ENCODE results near the gene CLDN5. TPM values are rescaled to one million over a fixed set of nuclear protein-coding genes. Genes with fewer than 3 reads are reported as not detected.
A peak's percentile ranks its signal among the peaks of the same experiment; 100 is the strongest.

CLDN5 gene
- total and polyA plus RNA-seq, 2 donors from 2014 or later: 47.8 to 48.4 TPM

DNA sequence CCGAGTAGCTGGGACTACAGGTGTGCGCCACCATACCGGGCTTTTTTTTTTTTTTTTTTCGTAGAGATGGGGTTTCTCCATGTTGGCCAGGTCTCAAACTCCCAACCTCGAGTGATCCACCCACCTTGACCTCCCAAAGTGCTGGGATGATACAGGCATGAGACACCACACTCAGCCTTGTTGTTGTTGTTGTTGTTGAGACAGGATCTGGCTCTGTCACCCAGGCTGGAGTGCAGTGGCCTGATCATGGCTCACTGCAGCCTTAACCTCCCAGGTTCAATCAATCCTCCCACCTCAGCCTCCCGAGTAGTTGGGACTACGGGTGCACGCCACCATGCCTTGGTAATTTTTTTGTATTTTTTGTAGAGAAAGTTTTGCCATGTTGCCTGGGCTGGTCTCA is 23.4 kb upstream of the CLDN5 start:
- TF ChIP-seq, protein P1, sequence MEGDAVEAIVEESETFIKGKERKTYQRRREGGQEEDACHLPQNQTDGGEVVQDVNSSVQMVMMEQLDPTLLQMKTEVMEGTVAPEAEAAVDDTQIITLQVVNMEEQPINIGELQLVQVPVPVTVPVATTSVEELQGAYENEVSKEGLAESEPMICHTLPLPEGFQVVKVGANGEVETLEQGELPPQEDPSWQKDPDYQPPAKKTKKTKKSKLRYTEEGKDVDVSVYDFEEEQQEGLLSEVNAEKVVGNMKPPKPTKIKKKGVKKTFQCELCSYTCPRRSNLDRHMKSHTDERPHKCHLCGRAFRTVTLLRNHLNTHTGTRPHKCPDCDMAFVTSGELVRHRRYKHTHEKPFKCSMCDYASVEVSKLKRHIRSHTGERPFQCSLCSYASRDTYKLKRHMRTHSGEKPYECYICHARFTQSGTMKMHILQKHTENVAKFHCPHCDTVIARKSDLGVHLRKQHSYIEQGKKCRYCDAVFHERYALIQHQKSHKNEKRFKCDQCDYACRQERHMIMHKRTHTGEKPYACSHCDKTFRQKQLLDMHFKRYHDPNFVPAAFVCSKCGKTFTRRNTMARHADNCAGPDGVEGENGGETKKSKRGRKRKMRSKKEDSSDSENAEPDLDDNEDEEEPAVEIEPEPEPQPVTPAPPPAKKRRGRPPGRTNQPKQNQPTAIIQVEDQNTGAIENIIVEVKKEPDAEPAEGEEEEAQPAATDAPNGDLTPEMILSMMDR (IDR thresholded peaks at IDR 0.05; ENCODE audit: borderline replicate concordance, extremely low read depth, insufficient read depth): no peak
- Histone ChIP-seq H3K27ac (ENCODE audit: low read depth in 2 of 2, low read length in 2 of 2) (no peak overlapping the region), H3K4me3 (ENCODE audit: low read length in 3 of 3) (no peak overlapping the region), H3K27me3 (ENCODE audit: control insufficient read depth, insufficient read depth, low read length) (no peaks in the 10 kb centered on the region), H3K4me1 (ENCODE audit: control insufficient read depth in 2 of 3, insufficient read depth in 2 of 3, low read depth in 1 of 3, low read length in 3 of 3) (no peaks in the 10 kb centered on the region), H3K36me3 (ENCODE audit: control insufficient read depth in 2 of 3, insufficient read depth in 3 of 3, low read length in 3 of 3) (no peaks in the 10 kb centered on the region), H3K9me3 (ENCODE audit: control insufficient read depth in 2 of 3, insufficient read depth in 1 of 3, low read length in 3 of 3) (no peaks in the 10 kb centered on the region), H3K9ac (ENCODE audit: low read length in 3 of 3) (no peak overlapping the region)
- no peak for FAIRE-seq
- intact Hi-C loops (cut with DNase I): no loop called here
- DNase-seq: peak in 1 of 5 donors; percentile 2

DNA sequence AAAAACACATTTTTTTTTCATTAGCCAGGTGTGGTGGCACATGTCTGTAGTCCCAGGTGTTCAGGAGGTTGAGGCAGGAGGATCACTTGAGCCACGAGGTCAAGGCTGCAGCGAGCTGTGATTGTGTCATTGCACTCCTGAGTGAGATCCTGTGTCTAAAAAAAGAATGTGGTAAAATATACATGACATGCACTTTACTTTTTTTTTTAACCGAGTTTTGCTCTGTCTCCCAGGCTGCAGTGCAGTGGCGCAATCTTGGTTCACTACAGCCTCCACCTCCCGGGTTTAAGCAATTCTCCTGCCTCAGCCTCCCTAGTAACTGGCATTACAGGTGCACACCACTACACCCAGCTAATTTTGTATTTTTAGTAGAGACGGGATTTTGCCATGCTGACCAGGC is 22.5 kb upstream of the CLDN5 start:
- H3K4me3 ChIP-seq (ENCODE audit: low read length in 3 of 3): no peak overlapping the region
- no peak overlapping the region for H3K9ac ChIP-seq (ENCODE audit: low read length in 3 of 3)
- H3K36me3 ChIP-seq (ENCODE audit: control insufficient read depth in 2 of 3, insufficient read depth in 3 of 3, low read length in 3 of 3): no peaks in the 10 kb centered on the region
- no peaks in the 10 kb centered on the region for H3K9me3 ChIP-seq (ENCODE audit: control insufficient read depth in 2 of 3, insufficient read depth in 1 of 3, low read length in 3 of 3)
- TF ChIP-seq, protein P1 (IDR thresholded peaks at IDR 0.05; ENCODE audit: borderline replicate concordance, extremely low read depth, insufficient read depth): no peak
- H3K27ac ChIP-seq (ENCODE audit: low read depth in 2 of 2, low read length in 2 of 2): no peak overlapping the region
- H3K4me1 ChIP-seq (ENCODE audit: control insufficient read depth in 2 of 3, insufficient read depth in 2 of 3, low read depth in 1 of 3, low read length in 3 of 3): no peaks in the 10 kb centered on the region
- no peaks in the 10 kb centered on the region for H3K27me3 ChIP-seq (ENCODE audit: control insufficient read depth, insufficient read depth, low read length)
- DNase-seq (no peak), FAIRE-seq (no peak)
- intact Hi-C loops (cut with DNase I): no loop called here

DNA sequence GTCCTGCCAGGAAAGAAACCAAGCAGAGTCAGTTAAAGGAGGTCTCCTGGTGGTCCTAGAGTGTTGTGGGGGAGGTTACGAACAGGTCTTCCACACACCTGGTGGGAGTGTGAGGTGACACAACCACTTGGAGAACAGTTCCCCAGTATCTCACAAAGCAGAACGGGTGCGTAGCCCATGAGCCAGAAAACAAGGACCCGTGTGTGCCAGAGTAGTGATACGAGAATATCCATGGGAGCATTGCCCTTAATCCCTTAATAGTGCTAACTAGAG is 21.7 kb upstream of the CLDN5 start:
- H3K9me3 ChIP-seq (ENCODE audit: control insufficient read depth in 2 of 3, insufficient read depth in 1 of 3, low read length in 3 of 3): no peaks in the 10 kb centered on the region
- no peak overlapping the region for H3K4me3 ChIP-seq (ENCODE audit: low read length in 3 of 3)
- intact Hi-C loops (cut with DNase I): no loop called here
- TF ChIP-seq, protein P1 (IDR thresholded peaks at IDR 0.05; ENCODE audit: borderline replicate concordance, extremely low read depth, insufficient read depth): no peak
- H3K27me3 ChIP-seq (ENCODE audit: control insufficient read depth, insufficient read depth, low read length): no peaks in the 10 kb centered on the region
- H3K4me1 ChIP-seq (ENCODE audit: control insufficient read depth in 2 of 3, insufficient read depth in 2 of 3, low read depth in 1 of 3, low read length in 3 of 3): no peaks in the 10 kb centered on the region
- DNase-seq: no peak
- H3K9ac ChIP-seq (ENCODE audit: low read length in 3 of 3): no peak overlapping the region
- no peaks in the 10 kb centered on the region for H3K36me3 ChIP-seq (ENCODE audit: control insufficient read depth in 2 of 3, insufficient read depth in 3 of 3, low read length in 3 of 3)
- no peak overlapping the region for H3K27ac ChIP-seq (ENCODE audit: low read depth in 2 of 2, low read length in 2 of 2)
- no peak for FAIRE-seq

DNA sequence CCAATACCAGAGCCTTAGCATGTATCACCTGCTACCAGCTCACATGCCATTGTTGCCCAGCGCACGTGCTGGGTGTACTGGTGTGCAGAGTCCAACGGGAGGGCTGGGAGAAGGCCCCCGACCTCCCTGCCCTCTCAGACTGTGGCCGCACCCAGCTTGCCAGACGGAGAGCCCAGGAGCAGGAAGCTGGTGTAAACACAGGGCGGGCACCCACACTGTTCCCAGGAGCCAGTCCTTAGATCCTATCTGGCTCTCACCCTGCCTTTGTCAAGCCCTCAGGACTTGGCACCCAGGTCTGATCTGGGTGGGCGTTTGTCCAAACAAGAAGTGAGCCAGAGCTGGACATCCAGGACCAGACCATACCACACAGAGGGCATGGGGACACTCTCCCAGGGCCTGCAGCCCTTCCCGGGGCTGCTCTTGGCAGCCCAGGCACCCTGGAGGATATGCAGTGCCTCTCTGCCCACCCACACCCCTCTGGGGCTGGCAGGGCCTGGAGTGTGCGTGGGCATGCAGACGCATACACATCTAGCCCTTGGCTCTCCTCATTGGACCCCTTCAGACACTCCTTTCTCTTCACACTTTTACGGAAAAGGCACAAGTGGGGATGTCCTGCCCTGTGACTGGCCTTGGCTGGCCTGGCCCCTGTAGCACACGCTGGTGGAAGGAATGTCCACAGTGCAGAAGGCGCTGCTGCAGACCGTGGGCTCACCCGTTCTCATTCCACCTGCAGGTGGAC is 19.9 kb upstream of the CLDN5 start:
- no peaks in the 10 kb centered on the region for H3K27me3 ChIP-seq (ENCODE audit: control insufficient read depth, insufficient read depth, low read length)
- no peak for FAIRE-seq
- H3K9me3 ChIP-seq (ENCODE audit: control insufficient read depth in 2 of 3, insufficient read depth in 1 of 3, low read length in 3 of 3): no peaks in the 10 kb centered on the region
- H3K9ac ChIP-seq (ENCODE audit: low read length in 3 of 3): no peak overlapping the region
- TF ChIP-seq, protein P1 (IDR thresholded peaks at IDR 0.05; ENCODE audit: borderline replicate concordance, extremely low read depth, insufficient read depth): no peak
- DNase-seq: peak in 1 of 5 donors; percentile 30
- H3K27ac ChIP-seq (ENCODE audit: low read depth in 2 of 2, low read length in 2 of 2): no peak overlapping the region
- intact Hi-C loops (cut with DNase I): loop anchor here (5.0 kb wide), 1 partner anchor 148 kb away; no protein-coding TSS in a partner anchor
- no peaks in the 10 kb centered on the region for H3K36me3 ChIP-seq (ENCODE audit: control insufficient read depth in 2 of 3, insufficient read depth in 3 of 3, low read length in 3 of 3)
- H3K4me1 ChIP-seq (ENCODE audit: control insufficient read depth in 2 of 3, insufficient read depth in 2 of 3, low read depth in 1 of 3, low read length in 3 of 3): no peaks in the 10 kb centered on the region
- H3K4me3 ChIP-seq (ENCODE audit: low read length in 3 of 3): no peak overlapping the region

Measured in kidney (tissue), 14 donors.